ENCODE data around the gene COX8C.
"Not testable (repeated sequence)": the region's sequence is repeated elsewhere in the genome, so short reads cannot be mapped to it uniquely, and the experiment has no call there.

COX8C gene

DNA sequence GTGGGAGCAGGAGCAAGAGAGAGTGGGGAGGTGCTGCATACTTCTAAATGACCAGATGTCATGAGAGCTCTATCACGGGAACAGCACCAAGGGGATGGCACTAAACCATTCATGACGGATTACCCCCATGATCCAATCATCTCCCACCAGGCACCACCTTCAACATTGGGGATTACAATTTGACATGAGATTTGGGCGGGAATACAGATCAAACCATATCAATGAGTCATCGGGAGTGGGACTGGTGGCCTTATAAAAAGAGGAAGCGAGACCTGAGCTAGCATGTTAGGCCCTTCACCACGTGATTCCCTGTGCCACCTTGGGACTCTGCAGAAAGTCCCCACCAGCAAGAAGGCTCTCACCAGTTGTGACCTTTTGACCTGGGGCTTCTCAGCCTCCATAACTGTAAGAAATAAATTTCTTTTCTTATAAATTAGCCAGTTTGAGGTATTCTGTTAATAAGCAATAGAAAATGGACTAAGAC, 28.7 kb downstream of the COX8C start:
- FAIRE-seq = no peak

DNA sequence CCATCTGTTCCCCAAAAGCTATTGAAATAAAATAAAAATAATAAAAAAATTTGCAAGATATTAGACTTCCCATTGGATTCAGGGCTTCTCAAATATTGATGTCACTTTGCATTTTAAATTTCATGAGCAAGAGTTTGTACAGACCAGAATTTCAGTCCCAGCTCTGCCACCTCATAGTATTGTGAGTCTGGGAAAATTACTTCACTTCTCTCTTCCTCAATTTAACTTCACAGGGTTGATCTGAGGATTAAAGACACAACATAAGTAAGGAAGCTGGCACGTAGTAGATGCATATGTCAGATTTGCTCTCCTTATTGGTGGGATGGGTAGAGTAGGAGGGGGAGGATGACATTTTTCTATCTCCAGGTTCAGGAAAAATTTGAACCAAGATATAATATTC, 32.8 kb downstream of the COX8C start:
- no peak for FAIRE-seq

DNA sequence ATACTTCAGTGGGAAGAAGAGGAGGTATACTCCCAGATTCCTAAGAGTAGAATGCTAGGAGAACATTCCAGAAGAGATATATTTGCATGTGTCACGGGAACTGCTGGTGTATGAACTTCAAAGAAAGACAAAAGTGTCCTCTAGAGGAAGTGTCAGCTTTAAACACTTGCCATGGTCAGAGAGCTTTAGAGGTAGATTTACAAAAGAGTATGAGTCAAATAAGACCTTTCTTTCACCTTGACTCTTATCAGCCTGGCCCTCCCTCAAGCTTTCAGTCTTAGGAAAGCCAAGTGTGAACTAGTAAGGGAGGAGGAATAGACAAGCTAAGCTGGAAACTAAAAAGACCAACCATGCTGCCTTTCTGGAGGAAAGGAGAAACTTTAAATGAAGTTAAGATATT, 34.7 kb downstream of the COX8C start:
- no peak for FAIRE-seq

DNA sequence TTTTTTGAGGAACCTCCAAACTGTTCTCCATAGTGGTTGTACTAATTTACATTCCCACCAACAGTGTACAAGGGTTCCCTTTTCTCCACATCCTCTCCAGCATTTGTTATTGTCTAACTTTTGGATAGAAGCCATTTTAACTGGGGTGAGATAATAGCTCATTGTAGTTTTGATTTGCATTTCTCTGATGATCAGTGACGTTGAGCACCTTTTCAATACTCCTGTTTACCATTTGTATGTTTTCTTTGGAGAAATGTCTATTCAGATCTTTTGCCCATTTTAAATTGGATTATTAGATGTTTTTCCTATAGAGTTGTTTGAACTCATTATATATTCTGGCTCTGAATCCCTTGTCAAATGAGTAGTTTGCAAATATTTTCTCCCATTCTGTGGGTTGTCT, 37.3 kb downstream of the COX8C start:
- not testable (repeated sequence) for FAIRE-seq

DNA sequence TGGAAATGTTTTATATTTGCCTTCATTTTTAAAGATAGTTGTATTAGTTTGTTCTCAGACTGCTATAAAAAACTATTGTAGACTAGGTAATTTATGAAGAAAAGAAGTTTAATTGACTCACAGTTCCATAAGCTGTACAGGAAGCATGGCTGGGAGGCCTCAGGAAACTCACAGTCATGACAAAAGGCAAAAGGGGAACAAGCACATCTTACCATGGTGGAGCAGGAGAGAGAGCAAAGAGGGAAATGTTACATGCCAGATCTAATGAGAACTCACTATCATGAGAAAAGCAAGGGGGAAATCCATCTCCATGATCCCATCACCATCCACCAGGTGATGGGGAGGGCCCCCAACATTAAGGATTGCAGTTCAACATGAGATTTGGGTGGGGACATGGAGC, 48.2 kb downstream of the COX8C start:
- FAIRE-seq = no peak

DNA sequence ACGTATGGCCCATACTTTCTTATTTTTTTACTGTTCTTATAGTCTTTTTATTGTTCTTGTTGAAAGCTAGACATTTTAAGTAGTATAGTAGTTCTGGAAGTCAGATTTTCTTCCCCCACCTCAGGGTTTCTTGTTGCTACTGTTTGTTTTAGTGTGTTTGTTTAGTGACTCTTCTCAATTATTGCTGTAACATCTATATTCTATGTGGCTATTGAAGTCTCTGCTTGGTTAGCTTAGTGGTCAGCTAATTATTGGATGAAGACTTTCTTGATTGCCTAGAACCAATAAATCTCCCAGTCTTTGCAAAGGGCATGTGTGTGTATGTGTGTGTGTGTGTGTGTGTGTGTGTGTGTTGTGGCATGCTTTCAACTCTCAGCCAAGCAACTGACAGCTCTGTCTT, 49.5 kb downstream of the COX8C start:
- no peak for FAIRE-seq

All from colon (tissue), 2 donors.